ENCODE data around the gene OLFML1. TPM values are rescaled to one million over a fixed set of nuclear protein-coding genes. Genes with fewer than 3 reads are reported as not detected.

Gene OLFML1
- total and polyA plus RNA-seq, 2 donors (not counting 3 experiments of a cell fraction or from before 2014, with no cell fraction given): not detected

- POLR2A ChIA-PET: no interaction called here
Measured at GRCh38 chr11:7467652-7468051, 17.7 kb upstream of the OLFML1 start.

GRCh38 chr11:7469351-7469865 lies 15.9 kb upstream of the OLFML1 start:
- no peak for FAIRE-seq
- CTCF ChIA-PET: no interaction called here
- dilution Hi-C loops (cut with MboI; ENCODE audit: extremely low pct_ligation_motif_present, low sequenced_read_pairs): no loop called here

More at GRCh38 chr11:7467652-7468051, 17.7 kb upstream of the OLFML1 start:
- no peaks in the 10 kb centered on the region for H3K79me2 ChIP-seq (ENCODE audit: control insufficient read depth, insufficient read depth, low read length)
- no peak overlapping the region for H3K27ac ChIP-seq (ENCODE audit: insufficient read depth, low read depth, low read length)
- H3K4me1 ChIP-seq (ENCODE audit: control insufficient read depth, extremely low read depth, insufficient read depth, low read length): no peaks in the 10 kb centered on the region
- dilution Hi-C loops (cut with MboI; ENCODE audit: extremely low pct_ligation_motif_present, low sequenced_read_pairs) (no loop called here), intact Hi-C loops (cut with micrococcal nuclease) (no loop called here)
- H3K9me3 ChIP-seq (replicated peaks; ENCODE audit: control insufficient read depth, insufficient read depth, low read length): no peaks in the 10 kb centered on the region
- no peaks in the 10 kb centered on the region for H3K36me3 ChIP-seq (ENCODE audit: control insufficient read depth in 2 of 2, extremely low read depth in 1 of 2, insufficient read depth in 2 of 2, low read length in 2 of 2)
- FAIRE-seq: no peak
- no peak overlapping the region for H2AFZ ChIP-seq (ENCODE audit: low read depth, low read length)
- no peaks in the 10 kb centered on the region for H3K27me3 ChIP-seq (ENCODE audit: control insufficient read depth in 2 of 2, insufficient read depth in 2 of 2, low read length in 2 of 2)
- no peak overlapping the region for H3K4me3 ChIP-seq (replicated peaks in 1 of 3; ENCODE audit: insufficient read depth in 1 of 3, low read depth in 1 of 3, low read length in 3 of 3)
- CTCF ChIA-PET: interaction anchor here (1.1 to 1.2 kb wide), 2 partner anchors 10 to 25 kb away, joined by 3 to 4 read pairs; no protein-coding TSS in a partner anchor
- no peak for DNase-seq (ENCODE audit: low read depth, low spot score)
- no peaks in the 10 kb centered on the region for H3K9me1 ChIP-seq (replicated peaks; ENCODE audit: control insufficient read depth, extremely low read depth, insufficient read depth, low read length)
- TF ChIP-seq FOS (IDR thresholded peaks at IDR 0.05; ENCODE audit: borderline replicate concordance, insufficient read depth, low read length) (peak; percentile 35), GATA2 (IDR thresholded peaks at IDR 0.05; ENCODE audit: insufficient read depth, insufficient read length, low read depth, low read length) (no peak)
- H3K4me2 ChIP-seq (ENCODE audit: insufficient read depth, low read length): no peak overlapping the region
- H4K20me1 ChIP-seq (replicated peaks; ENCODE audit: control insufficient read depth, extremely low read depth, insufficient read depth, low read length): no peaks in the 10 kb centered on the region
- H3K9ac ChIP-seq (replicated peaks; ENCODE audit: extremely low read depth, insufficient read depth, low read length): no peak overlapping the region
- no TSS peak for BruUV-seq (replicated peaks)

More at GRCh38 chr11:7469351-7469865, 15.9 kb upstream of the OLFML1 start:
- Histone ChIP-seq H3K9me3 (replicated peaks; ENCODE audit: control insufficient read depth, insufficient read depth, low read length) (no peaks in the 10 kb centered on the region), H3K9me1 (replicated peaks; ENCODE audit: control insufficient read depth, extremely low read depth, insufficient read depth, low read length) (no peaks in the 10 kb centered on the region), H3K9ac (replicated peaks; ENCODE audit: extremely low read depth, insufficient read depth, low read length) (no peak overlapping the region), H3K36me3 (ENCODE audit: control insufficient read depth in 2 of 2, extremely low read depth in 1 of 2, insufficient read depth in 2 of 2, low read length in 2 of 2) (no peaks in the 10 kb centered on the region), H3K4me2 (ENCODE audit: insufficient read depth, low read length) (no peak overlapping the region), H3K4me1 (ENCODE audit: control insufficient read depth, extremely low read depth, insufficient read depth, low read length) (no peaks in the 10 kb centered on the region), H3K79me2 (ENCODE audit: control insufficient read depth, insufficient read depth, low read length) (no peaks in the 10 kb centered on the region), H3K27me3 (ENCODE audit: control insufficient read depth in 2 of 2, insufficient read depth in 2 of 2, low read length in 2 of 2) (no peaks in the 10 kb centered on the region), H3K27ac (ENCODE audit: insufficient read depth, low read depth, low read length) (no peak overlapping the region), H2AFZ (ENCODE audit: low read depth, low read length) (no peak overlapping the region), H4K20me1 (replicated peaks; ENCODE audit: control insufficient read depth, extremely low read depth, insufficient read depth, low read length) (no peaks in the 10 kb centered on the region), H3K4me3 (replicated peaks in 1 of 3; ENCODE audit: insufficient read depth in 1 of 3, low read depth in 1 of 3, low read length in 3 of 3) (no peak overlapping the region)
- DNase-seq (ENCODE audit: low read depth, low spot score): no peak
- TF ChIP-seq CTCF (IDR thresholded peaks at IDR 0.05; ENCODE audit: extremely low read depth in 1 of 2, insufficient read depth in 1 of 2, low read depth in 1 of 2, low read length in 2 of 2) (no peak), EZH2 (IDR thresholded peaks at IDR 0.05; ENCODE audit: borderline replicate concordance, low read depth, low read length, severe bottlenecking) (no peak), FOS (IDR thresholded peaks at IDR 0.05; ENCODE audit: borderline replicate concordance, insufficient read depth, low read length) (no peak), JUN (IDR thresholded peaks at IDR 0.05; ENCODE audit: borderline replicate concordance, insufficient read depth, insufficient read length, low read depth) (no peak), POLR2AphosphoS5 (IDR thresholded peaks at IDR 0.05; ENCODE audit: insufficient read depth, low read depth, low read length) (no peak), MAX (IDR thresholded peaks at IDR 0.05; ENCODE audit: insufficient read depth, insufficient read length) (no peak), MYC (IDR thresholded peaks at IDR 0.05; ENCODE audit: low read depth, low read length) (no peak), POLR2A (IDR thresholded peaks at IDR 0.05; ENCODE audit: low read depth, low read length) (no peak), GATA2 (IDR thresholded peaks at IDR 0.05; ENCODE audit: insufficient read depth, insufficient read length, low read depth, low read length) (no peak)
- no TSS peak for BruUV-seq (replicated peaks)
- intact Hi-C loops (cut with micrococcal nuclease): no loop called here
- POLR2A ChIA-PET: no interaction called here
